Mesothelial cell of epicardium (in vitro differentiated cells): Measurements from ENCODE around the gene RTN4R. TPM values are rescaled to one million over a fixed set of nuclear protein-coding genes. Genes with fewer than 3 reads are reported as not detected.
"Not testable (repeated sequence)": the region's sequence is repeated elsewhere in the genome, so short reads cannot be mapped to it uniquely, and the experiment has no call there.

Experiments used
- DNase-seq, 2 experiments: peaks; one replicate each; pipeline ENCODE4 v3.0.0; 2021; ENCODE audit warnings: low spot score in 2 of 2; ENCODE audit not compliant: unreplicated experiment in 2 of 2
- H3K27ac Mint-ChIP-seq: 2 replicates; pipeline ENCODE4 v1.8.0; 2021; ENCODE audit warnings: mixed read lengths
- H3K27me3 Mint-ChIP-seq: 2 replicates; pipeline ENCODE4 v1.8.0; 2021; ENCODE audit warnings: low read depth, mixed read lengths
- H3K36me3 Mint-ChIP-seq: 2 replicates; pipeline ENCODE4 v1.8.0; 2021; ENCODE audit warnings: mixed read lengths
- H3K4me1 Mint-ChIP-seq: 2 replicates; pipeline ENCODE4 v1.8.0; 2021; ENCODE audit warnings: mixed read lengths
- H3K4me3 Mint-ChIP-seq: 2 replicates; pipeline ENCODE4 v1.8.0; 2021; ENCODE audit warnings: mild to moderate bottlenecking, moderate library complexity, mixed read lengths
- H3K9me3 Mint-ChIP-seq: 2 replicates; pipeline ENCODE4 v1.8.0; 2021; ENCODE audit warnings: mixed read lengths
- total RNA-seq: library from RNA; stranded (reverse); gene quantifications from 3 replicates; pipeline ENCODE4 v1.2.1, GENCODE V29; 2021
- TF ChIP-seq, protein P1 (sequence below): fragments of 200-600 bp; sonication (generic); IDR thresholded peaks from one replicate; pipeline ENCODE4 v1.5.0; 2021; ENCODE audit warnings: antibody characterized with exemption; ENCODE audit not compliant: unreplicated experiment

RTN4R gene
- total RNA-seq, 1 donor from 2014 or later: 10.0 TPM

- no peak for DNase-seq
- Mint-ChIP-seq H3K36me3 (no peaks in the 10 kb centered on the region), H3K27ac (no peak overlapping the region), H3K4me3 (no peak overlapping the region), H3K4me1 (peaks cover 7% of the 10 kb centered on the region), H3K9me3 (no peaks in the 10 kb centered on the region), H3K27me3 (no peaks in the 10 kb centered on the region)
- TF ChIP-seq, protein P1, sequence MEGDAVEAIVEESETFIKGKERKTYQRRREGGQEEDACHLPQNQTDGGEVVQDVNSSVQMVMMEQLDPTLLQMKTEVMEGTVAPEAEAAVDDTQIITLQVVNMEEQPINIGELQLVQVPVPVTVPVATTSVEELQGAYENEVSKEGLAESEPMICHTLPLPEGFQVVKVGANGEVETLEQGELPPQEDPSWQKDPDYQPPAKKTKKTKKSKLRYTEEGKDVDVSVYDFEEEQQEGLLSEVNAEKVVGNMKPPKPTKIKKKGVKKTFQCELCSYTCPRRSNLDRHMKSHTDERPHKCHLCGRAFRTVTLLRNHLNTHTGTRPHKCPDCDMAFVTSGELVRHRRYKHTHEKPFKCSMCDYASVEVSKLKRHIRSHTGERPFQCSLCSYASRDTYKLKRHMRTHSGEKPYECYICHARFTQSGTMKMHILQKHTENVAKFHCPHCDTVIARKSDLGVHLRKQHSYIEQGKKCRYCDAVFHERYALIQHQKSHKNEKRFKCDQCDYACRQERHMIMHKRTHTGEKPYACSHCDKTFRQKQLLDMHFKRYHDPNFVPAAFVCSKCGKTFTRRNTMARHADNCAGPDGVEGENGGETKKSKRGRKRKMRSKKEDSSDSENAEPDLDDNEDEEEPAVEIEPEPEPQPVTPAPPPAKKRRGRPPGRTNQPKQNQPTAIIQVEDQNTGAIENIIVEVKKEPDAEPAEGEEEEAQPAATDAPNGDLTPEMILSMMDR: no peak
Observed at GRCh38 chr22:20264614-20265452, 3.3 kb downstream of the RTN4R start.

DNA sequence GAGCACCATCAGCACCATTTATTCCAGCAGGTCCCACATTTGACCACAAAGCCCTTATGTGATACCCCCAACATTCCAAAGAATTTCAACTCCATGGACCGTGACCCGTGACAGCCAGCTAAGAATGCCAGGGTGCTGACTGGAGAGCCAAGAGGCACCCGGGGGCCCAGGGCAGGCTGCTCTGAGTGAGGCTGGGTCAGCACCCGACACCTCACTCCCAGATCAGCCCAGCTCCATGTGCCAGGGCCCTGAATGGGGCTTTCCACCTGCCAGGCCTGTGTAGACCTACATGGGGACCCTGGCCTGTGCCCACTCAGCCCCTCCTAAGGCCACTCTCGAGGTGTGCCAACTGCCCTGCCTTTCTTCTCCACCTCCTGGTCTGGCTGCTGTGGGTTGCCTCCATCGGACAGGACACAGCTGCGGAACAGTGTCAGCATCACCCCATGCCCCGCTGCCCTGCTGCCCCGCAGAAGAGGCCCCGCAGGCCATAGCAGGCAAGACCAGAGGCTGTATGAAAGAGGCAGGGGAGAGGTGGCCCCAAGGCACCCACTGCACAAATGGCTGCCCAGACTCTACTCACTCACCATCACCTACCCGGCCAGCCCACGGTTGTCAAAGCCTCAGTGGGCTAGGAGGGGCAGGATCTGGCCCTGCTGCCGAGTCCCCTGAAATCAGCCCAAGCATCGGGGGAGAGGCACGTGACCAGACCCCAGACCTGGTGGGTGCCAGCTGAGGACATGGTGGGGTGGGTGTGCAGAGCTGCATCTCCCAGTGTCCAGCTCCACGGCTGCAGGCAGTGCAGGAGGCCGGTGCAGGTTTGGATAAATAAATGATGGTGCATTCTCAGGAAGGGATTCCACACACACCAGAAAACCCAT is 4.5 kb downstream of the RTN4R start:
- not testable (repeated sequence) for DNase-seq, H3K27ac Mint-ChIP-seq, H3K36me3 Mint-ChIP-seq, H3K4me3 Mint-ChIP-seq, H3K27me3 Mint-ChIP-seq, H3K9me3 Mint-ChIP-seq
- peaks cover 11% of the 10 kb centered on the region for H3K4me1 Mint-ChIP-seq

DNA sequence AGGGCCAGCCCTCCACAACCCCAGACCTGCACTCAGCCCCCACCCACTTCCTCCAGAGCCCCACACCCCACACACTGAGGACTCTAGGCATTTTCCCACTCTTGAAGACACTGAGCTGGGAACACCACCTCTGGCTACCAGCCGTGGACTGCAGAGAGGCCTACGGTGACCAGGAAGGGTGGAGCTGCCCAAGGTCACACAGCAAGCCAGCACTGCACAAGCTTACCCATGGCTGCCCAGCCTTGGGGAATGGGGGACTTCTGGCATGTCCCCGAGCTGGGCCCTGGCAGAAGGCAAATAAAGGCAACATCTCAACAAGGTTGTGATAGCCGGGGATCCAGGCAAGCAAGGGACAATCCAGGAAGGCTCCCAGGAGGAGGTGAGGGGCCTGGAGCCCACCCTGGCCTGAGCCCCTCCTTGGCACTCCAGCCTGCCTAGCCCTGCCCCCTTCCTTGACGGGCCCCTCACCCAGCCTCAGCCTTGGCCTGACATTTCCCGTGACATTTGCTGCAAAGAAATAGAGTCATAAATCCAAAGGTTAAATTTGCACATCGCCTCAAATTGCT is 5.5 kb downstream of the RTN4R start:
- TF ChIP-seq, protein P1: no peak
- DNase-seq: no peak
- Mint-ChIP-seq H3K36me3 (no peaks in the 10 kb centered on the region), H3K27ac (no peak overlapping the region), H3K4me1 (peaks cover 10% of the 10 kb centered on the region), H3K27me3 (no peaks in the 10 kb centered on the region), H3K4me3 (no peak overlapping the region), H3K9me3 (no peaks in the 10 kb centered on the region)

DNA sequence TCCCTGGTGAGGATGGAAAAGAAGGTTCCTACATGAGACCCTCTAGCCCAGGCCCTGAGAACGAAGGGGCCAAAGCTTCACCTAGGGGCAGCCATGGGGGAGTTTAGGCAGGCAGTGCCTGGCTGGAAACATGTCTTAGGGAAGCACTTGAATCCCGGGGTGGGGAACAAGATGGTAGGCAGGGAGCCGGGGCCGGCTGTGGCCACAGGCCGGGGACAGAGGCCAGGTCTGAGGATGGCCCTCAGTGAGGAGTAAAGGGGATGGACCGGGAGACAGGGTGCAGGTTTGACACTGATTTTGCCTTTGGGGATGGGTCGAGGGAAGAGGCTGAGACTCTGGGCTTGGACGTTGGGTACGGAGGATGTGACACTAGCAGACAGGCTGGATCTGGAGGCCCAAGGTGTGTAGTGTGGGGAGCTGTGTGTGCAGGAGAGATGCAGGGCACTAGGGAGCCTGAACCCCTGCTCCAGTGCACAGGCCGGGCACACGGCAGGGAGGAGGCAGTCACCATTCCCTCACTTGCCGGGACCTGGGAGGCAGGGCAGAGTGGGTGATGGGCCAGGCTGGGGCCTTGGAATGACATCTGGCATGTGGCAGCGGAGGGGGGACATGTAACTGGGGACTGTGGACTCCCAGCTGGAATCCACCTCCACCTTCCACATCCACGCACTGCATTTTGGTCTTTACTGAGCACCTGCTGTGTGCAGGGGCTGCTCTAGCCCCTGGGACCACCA is 6.1 kb downstream of the RTN4R start:
- Mint-ChIP-seq H3K4me1 (peaks cover 10% of the 10 kb centered on the region), H3K9me3 (no peaks in the 10 kb centered on the region), H3K36me3 (no peaks in the 10 kb centered on the region), H3K4me3 (no peak overlapping the region), H3K27me3 (no peaks in the 10 kb centered on the region), H3K27ac (no peak overlapping the region)
- DNase-seq: no peak
- TF ChIP-seq, protein P1: no peak

DNA sequence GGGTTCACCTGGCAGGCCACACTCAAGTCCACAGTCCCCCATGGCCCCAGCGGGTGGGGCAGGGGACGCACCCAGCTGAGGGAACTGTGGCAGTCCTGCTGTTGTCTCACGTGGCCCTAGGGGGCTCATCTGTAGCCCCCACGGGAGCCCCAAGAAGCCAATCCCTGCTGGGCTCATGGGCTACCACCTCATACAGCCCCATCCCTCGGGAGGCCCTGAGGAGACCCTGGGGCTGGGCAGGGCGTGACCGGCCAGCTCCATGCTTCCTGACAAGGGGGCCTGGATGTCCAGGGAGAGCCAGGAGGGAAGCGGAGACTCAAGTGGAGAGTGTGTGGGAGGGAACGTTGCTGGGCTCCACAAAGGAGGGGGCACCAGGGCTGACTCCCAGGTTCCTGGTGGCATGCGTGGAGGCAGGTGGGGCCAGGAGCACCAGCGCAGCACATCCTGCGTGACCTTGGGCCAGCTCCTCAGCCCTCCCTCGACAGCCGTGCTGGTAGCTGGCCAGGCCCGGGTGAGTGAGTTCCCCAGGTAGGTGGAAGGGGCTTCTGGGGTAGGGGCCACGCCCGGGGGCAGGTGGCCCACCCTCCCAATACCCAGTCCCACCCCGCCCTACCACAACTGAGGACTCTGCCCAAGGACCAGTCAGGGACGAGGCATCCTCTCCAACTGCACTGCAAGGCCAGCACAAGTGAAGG is 7.9 kb downstream of the RTN4R start:
- no peaks in the 10 kb centered on the region for H3K36me3 Mint-ChIP-seq
- H3K27ac Mint-ChIP-seq: no peak overlapping the region

More for the DNA sequence above, 7.9 kb downstream of the RTN4R start:
- Mint-ChIP-seq H3K9me3 (no peaks in the 10 kb centered on the region), H3K4me1 (peaks cover 7% of the 10 kb centered on the region), H3K27me3 (no peaks in the 10 kb centered on the region), H3K4me3 (no peak overlapping the region)
- TF ChIP-seq, protein P1: no peak
- no peak for DNase-seq
